MM.1S (cell line): ENCODE measurements around the gene TINAG.

Source experiments
- DNase-seq: peaks from one replicate; pipeline ENCODE4 v3.0.0-alpha.2; 2015
- H2AFZ ChIP-seq: fragments of 300-600 bp; sonication (generic); 2 replicates; pipeline ENCODE4 v1.6.0; 2016; ENCODE audit warnings: antibody characterized with exemption, low read length
- H3F3A ChIP-seq: fragments of 300-600 bp; sonication (generic); 2 replicates; pipeline ENCODE4 v1.6.1; 2016; ENCODE audit warnings: mild to moderate bottlenecking, antibody characterized with exemption, low read length, moderate library complexity, mixed read lengths; ENCODE audit not compliant: insufficient read depth
- H3K27ac ChIP-seq: fragments of 300-600 bp; sonication (generic); 2 replicates; pipeline ENCODE4 v1.5.1; 2016; ENCODE audit warnings: mild to moderate bottlenecking, low read length
- H3K27me3 ChIP-seq: fragments of 300-600 bp; sonication (generic); replicated peaks from 2 replicates; pipeline ENCODE4 v1.6.0; 2016; ENCODE audit warnings: low read length; ENCODE audit not compliant: insufficient read depth
- H3K36me3 ChIP-seq: fragments of 300-600 bp; sonication (generic); replicated peaks from 2 replicates; pipeline ENCODE4 v1.6.1; 2016; ENCODE audit warnings: mild to moderate bottlenecking, low read length, mixed read lengths; ENCODE audit not compliant: insufficient read depth
- H3K4me1 ChIP-seq: fragments of 300-600 bp; sonication (generic); 2 replicates; pipeline ENCODE4 v1.6.1; 2016; ENCODE audit warnings: low read length, mixed read lengths
- H3K4me2 ChIP-seq: fragments of 300-600 bp; sonication (generic); 2 replicates; pipeline ENCODE4 v1.6.0; 2016; ENCODE audit warnings: low read depth, low read length
- H3K4me3 ChIP-seq: fragments of 300-600 bp; sonication (generic); 2 replicates; pipeline ENCODE4 v1.5.1; 2016; ENCODE audit warnings: low read length, mixed read lengths
- H3K79me2 ChIP-seq: fragments of 300-600 bp; sonication (generic); 2 replicates; pipeline ENCODE4 v1.6.1; 2016; ENCODE audit warnings: mixed run types, low read length, mixed read lengths
- H3K9ac ChIP-seq: fragments of 300-600 bp; sonication (generic); 2 replicates; pipeline ENCODE4 v1.6.1; 2016; ENCODE audit warnings: low read length, mixed read lengths
- H3K9me2 ChIP-seq: fragments of 300-600 bp; sonication (generic); replicated peaks from 2 replicates; pipeline ENCODE4 v1.6.1; 2016; ENCODE audit warnings: mild to moderate bottlenecking, low read length, mixed read lengths; ENCODE audit not compliant: insufficient read depth
- H3K9me3 ChIP-seq: fragments of 300-600 bp; sonication (generic); replicated peaks from 2 replicates; pipeline ENCODE4 v1.6.1; 2016; ENCODE audit warnings: mild to moderate bottlenecking, low read length, mixed read lengths; ENCODE audit not compliant: insufficient read depth
- H4K20me1 ChIP-seq: fragments of 300-600 bp; sonication (generic); 2 replicates; pipeline ENCODE4 v1.6.1; 2016; ENCODE audit warnings: mild to moderate bottlenecking, low read length, moderate library complexity, mixed read lengths; ENCODE audit not compliant: insufficient read depth
- CTCF ChIP-seq: fragments of 300-600 bp; sonication (generic); IDR thresholded peaks from 2 replicates; pipeline ENCODE4 v1.5.1; 2016; ENCODE audit warnings: antibody characterized with exemption, low read length, mixed read lengths
- EZH2 ChIP-seq: fragments of 300-600 bp; sonication (generic); optimal IDR thresholded peaks from 2 replicates; pipeline ENCODE3; 2017; ENCODE audit warnings: low read depth, mild to moderate bottlenecking, antibody characterized with exemption, low read length, mixed read lengths
- EZH2phosphoT487 ChIP-seq: fragments of 300-600 bp; sonication (generic); IDR thresholded peaks from 2 replicates; pipeline ENCODE4 v1.6.1; 2018; ENCODE audit warnings: antibody characterized with exemption, low read length

TINAG gene

DNA sequence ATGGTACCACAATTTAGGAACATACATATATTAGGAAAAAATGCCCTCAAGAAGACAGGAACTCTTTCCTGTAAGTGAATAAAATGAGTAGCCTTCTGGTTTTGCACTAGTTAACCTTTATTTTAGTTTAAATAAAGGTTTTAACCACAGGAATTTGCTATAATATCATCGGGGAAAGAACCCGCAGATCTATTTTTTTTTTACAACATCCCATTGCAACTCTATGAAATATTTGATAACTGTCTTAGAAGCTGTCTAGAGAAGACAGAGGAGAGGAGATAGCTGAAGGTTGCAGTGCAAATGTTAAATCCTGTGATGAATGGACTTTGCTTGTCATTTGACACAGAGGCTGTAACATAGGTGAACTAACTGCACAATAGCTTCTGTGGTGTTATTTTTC lies 69.5 kb downstream of the TINAG start:
- no peaks in the 10 kb centered on the region for H3K27me3 ChIP-seq
- no peaks in the 10 kb centered on the region for H3K79me2 ChIP-seq
- H3K4me3 ChIP-seq, result no peak overlapping the region
- no peaks in the 10 kb centered on the region for H3K9me3 ChIP-seq
- H3K9me2 ChIP-seq, result no peaks in the 10 kb centered on the region
- H3K27ac ChIP-seq, result no peak overlapping the region
- TF ChIP-seq EZH2phosphoT487, result no peak
- TF ChIP-seq EZH2, result no peak
- no peak for TF ChIP-seq CTCF
- no peaks in the 10 kb centered on the region for H3F3A ChIP-seq
- no peaks in the 10 kb centered on the region for H3K4me1 ChIP-seq
- H3K36me3 ChIP-seq, result no peaks in the 10 kb centered on the region
- H4K20me1 ChIP-seq, result no peaks in the 10 kb centered on the region
- H3K9ac ChIP-seq, result no peak overlapping the region
- DNase-seq, result no peak
- H3K4me2 ChIP-seq, result no peak overlapping the region
- H2AFZ ChIP-seq, result no peak overlapping the region

DNA sequence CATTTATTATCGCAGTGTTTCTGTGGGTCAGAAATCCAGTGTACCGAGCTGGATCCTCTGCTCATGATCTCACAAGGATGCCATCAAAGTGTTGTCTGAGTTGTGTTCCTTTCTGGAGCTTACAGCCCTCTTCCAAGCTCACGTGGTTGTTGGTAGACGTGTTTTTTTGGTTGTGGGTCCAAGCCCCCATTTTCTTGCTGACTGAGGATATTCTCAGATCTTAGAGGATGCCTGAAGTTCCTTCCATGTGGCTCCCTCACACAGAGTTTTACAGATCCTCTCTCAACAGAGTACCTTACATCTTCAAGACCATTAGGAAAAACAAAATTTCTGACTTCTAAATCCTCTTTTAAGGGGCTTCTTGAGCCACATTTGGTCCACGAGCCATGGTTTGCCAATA lies 78.1 kb downstream of the TINAG start:
- H2AFZ ChIP-seq, result no peak overlapping the region
- DNase-seq, result no peak

DNA sequence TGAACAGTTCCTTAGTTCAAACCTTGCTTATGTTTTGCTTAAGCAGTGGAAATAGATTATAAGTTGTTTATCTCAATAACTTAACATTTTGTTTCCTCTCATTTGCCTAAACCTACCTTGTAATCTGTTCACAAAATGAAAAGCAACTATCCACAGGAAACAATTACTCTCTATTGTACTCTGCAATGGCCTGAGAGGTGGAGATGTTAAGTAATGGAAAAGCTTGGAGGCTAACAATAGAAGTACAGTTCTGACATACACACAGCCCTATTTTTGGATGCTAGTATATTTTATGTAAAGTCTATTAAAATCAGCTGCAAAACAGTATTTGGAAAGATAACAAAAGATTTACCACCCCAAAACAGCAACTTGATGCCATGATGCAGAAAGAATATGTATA lies 82.1 kb downstream of the TINAG start:
- TF ChIP-seq EZH2 (no peak), EZH2phosphoT487 (no peak), CTCF (no peak)
- no peak overlapping the region for H3K4me2 ChIP-seq
- H2AFZ ChIP-seq, result no peak overlapping the region
- H3K79me2 ChIP-seq, result no peaks in the 10 kb centered on the region
- H3K4me3 ChIP-seq, result no peak overlapping the region
- DNase-seq, result no peak
- no peaks in the 10 kb centered on the region for H3K4me1 ChIP-seq
- no peaks in the 10 kb centered on the region for H3K9me3 ChIP-seq
- no peaks in the 10 kb centered on the region for H3K36me3 ChIP-seq
- H3K27ac ChIP-seq, result no peak overlapping the region
- no peaks in the 10 kb centered on the region for H3F3A ChIP-seq
- no peaks in the 10 kb centered on the region for H3K9me2 ChIP-seq
- H3K27me3 ChIP-seq, result no peaks in the 10 kb centered on the region
- no peaks in the 10 kb centered on the region for H4K20me1 ChIP-seq
- no peak overlapping the region for H3K9ac ChIP-seq

More for the DNA sequence above, 78.1 kb downstream of the TINAG start:
- no peaks in the 10 kb centered on the region for H3K79me2 ChIP-seq
- no peak overlapping the region for H3K27ac ChIP-seq
- no peak for TF ChIP-seq CTCF
- no peak for TF ChIP-seq EZH2
- TF ChIP-seq EZH2phosphoT487, result no peak
- H3K4me3 ChIP-seq, result no peak overlapping the region
- no peaks in the 10 kb centered on the region for H3K4me1 ChIP-seq
- H3K9ac ChIP-seq, result no peak overlapping the region
- H3K9me3 ChIP-seq, result no peaks in the 10 kb centered on the region
- H3K27me3 ChIP-seq, result no peaks in the 10 kb centered on the region
- H3K36me3 ChIP-seq, result no peaks in the 10 kb centered on the region
- H3K4me2 ChIP-seq, result no peak overlapping the region
- no peaks in the 10 kb centered on the region for H3K9me2 ChIP-seq
- H3F3A ChIP-seq, result no peaks in the 10 kb centered on the region
- H4K20me1 ChIP-seq, result no peaks in the 10 kb centered on the region
